Smooth muscle cell of the brain vasculature (primary cell): Measurements from ENCODE around the gene ANXA11.
"Not testable (repeated sequence)": the region's sequence is repeated elsewhere in the genome, so short reads cannot be mapped to it uniquely, and the experiment has no call there.

Source experiments
- DNase-seq: peaks from one replicate; pipeline ENCODE4 v3.0.0-alpha.2; 2012; ENCODE audit warnings: low read depth, low spot score

ANXA11 gene

DNA sequence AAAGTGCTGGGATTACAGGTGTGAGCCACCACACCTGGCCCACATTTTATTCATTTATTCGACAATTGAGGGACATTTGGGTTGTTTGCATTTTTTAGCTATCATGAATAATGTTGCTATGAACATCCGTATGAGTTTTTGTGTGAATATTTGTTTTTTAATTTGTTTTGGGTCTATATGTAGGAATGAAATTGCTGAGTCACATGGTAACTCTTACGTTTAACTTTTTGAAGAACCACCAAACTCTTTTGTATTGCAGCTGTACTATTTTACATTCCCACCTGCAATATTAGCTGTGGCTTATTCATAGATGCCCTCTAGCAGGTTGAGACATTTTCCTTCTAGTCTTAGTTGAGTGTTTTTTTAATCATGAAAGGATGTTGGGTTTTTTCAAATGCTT is 58.4 kb downstream of the ANXA11 start:
- DNase-seq = no peak

DNA sequence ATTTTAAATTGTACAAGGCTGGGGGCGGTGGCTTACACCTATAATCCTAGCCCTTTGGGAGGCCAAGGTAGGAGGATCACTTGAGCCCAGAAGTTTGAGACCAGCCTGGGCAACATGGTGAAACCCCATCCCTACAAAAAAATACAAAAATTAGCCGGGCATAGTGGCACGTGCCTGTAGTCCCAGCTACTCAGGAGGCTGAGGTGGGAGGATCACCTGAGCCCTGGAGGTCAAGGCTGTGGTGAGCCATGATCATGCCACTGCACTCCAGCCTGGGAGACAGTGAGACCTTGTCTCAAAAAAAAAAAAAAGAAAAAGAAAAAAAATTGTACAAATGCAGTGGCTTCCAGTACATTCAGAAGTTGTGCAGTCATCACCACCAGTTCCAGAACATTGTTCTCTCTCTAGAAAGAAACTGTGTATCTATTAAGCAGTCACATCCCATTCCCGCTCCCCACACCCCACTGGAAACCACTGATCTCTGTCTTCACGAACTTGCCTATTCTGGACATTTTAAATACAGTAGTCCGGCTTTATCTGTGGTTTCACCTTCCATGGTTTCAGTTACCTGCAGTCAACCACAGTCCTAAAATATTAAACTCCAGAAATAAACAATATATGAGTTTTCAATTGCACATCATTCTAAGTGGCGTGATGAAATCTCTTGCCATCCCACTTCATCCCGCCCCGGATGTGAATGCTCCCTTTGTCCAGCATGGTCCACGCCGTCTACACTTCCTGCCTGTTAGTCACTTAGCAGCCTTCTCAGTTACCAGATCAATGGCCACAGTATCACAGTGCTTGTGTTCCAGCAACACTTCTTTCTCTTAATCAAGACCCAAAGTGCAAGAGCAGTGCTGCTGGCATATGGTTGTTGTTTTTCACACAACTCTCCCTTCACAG is 59.7 kb downstream of the ANXA11 start:
- not testable (repeated sequence) for DNase-seq

DNA sequence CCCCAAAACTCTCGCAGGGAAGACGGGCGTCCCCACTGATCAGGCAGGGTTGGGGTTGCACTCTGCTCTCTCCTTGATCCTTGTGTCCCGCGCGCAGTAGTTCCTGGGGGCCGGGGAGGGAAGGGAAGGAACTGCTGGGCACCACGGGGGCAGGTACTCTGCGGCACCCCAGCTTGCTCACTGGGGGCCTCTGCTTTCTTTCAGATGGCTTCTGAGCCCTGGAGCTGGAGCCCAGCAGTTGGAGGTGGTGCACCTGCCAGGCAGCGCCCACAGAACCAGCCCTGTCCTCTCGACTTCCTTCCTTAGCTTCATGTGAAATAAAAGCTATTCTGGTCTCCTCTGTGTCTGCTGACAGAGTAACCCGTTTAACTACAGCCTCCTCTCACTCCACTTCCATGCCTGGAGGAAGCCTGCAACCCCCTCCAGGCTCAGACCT is 60.6 kb downstream of the ANXA11 start:
- no peak for DNase-seq

DNA sequence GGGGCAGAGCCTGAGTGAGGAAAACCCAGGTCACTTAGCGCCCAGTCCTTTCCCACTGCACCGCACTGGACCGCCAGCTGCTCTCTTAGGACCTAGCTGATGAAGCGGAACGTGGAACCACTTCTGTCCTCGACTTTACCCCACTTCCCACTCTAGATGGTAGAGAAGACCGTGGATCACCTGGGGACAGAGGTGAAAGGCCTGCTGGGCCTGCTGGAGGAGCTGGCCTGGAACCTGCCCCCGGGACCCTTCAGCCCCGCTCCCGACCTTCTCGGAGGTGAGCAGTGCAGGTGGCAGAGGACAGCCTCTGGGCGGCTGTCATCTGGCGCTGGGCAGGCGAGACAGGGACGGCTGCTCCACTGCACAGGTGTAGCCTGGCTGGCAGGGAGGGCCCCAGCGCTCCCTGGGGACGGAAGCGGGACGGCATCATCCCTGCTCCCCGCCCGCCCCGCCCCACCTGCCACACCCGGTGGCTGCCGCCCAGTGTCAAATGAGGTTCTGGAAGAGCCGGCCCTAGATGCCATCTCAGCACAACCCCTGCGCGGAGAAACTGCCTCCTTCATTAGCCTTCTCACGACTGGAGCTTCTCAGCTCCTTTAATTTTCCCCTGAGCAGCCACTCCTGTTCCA is 61.2 kb downstream of the ANXA11 start:
- no peak for DNase-seq

DNA sequence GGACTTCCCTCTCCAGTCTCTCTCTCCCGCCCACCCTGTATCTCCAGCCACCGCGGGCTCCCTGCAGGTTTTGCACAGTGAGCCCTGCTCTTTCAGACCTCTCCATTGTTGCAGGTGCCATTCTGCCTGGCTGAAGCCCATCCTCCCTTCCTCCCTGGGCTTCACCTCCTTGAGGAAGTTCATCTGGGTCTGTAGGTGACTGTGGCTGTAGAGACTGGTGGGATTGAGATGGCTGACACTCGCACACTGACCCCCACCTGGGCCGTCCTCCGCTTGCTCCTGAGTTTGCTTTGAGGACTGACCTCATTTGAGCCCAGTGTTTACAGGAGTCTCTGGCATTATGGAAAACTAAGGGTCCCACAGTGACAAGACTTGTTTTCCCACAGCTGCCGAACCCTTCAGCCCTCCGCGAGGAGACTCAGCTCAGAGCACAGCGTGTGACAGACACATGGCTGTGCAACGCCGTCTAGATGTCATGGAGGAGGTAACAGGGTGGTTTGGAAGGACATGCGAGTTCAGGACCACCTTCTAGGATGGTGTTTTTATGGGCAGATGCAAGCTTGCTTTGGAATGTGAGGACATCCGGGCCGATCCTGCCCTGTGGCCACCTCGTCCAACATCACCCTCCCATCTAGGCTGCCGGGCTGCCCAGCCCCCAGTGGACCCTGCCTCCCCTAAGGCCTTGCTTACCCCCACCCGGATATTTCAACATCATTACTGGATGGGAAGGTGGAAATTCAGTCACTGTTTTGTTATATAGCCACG is 63.5 kb downstream of the ANXA11 start:
- DNase-seq = no peak

DNA sequence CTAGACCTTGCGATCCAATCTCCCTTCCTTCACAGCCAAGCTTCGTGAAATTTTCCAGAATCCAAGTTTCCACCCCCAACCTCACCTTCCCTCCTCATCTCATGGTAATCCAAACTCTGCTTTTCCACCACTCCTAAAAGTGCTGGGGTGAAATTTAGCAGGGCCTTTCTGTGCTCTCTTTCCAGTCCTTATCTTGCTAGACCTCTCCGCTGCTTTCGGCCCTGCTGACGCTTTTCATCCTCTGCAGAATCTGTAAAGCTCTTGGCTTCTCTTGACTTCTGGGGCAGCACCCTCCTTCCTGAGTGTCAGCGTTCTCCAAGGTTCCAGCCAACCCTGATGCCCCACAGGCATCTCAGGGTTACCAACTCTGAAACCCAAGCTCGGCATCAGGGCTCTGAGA is 65.1 kb downstream of the ANXA11 start:
- DNase-seq = no peak

DNA sequence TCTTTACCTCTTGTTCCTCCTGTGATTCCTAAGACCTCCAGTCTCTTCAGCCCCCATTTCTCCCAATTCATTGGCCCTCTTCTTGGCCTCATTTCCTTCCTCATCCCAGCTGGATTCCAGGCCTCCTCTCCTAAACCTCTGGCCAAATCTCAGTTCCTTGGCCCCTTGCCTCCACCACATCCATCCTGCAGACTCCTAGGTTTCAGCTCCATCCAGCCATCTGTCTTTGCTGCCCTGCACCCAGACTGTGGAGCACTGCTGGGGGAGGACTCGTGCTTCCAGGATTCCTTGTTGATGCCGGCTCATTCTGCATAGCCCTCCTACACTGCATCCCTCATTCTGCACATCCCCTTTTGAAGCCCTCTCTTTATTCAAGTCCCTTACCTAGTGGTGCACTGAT is 66.1 kb downstream of the ANXA11 start:
- no peak for DNase-seq

DNA sequence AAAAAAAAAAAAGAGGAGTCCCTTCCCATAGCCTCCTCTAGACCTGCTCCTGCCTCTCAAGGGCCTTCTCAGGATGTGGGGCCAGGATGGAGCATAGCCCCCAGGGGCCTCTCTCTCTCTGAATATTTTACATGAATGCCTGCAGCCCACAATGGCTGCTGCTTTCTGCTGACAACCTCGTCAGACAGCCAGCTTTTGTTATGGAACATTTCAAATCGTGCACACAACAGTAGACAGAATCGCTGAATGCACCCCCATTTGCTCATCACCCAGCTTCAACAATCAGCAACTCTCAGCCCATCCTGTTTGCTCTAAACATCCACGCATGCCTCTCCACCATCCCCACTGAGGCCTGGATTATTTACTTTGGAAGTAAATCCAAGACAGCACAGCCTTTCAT is 67.4 kb downstream of the ANXA11 start:
- DNase-seq = no peak

DNA sequence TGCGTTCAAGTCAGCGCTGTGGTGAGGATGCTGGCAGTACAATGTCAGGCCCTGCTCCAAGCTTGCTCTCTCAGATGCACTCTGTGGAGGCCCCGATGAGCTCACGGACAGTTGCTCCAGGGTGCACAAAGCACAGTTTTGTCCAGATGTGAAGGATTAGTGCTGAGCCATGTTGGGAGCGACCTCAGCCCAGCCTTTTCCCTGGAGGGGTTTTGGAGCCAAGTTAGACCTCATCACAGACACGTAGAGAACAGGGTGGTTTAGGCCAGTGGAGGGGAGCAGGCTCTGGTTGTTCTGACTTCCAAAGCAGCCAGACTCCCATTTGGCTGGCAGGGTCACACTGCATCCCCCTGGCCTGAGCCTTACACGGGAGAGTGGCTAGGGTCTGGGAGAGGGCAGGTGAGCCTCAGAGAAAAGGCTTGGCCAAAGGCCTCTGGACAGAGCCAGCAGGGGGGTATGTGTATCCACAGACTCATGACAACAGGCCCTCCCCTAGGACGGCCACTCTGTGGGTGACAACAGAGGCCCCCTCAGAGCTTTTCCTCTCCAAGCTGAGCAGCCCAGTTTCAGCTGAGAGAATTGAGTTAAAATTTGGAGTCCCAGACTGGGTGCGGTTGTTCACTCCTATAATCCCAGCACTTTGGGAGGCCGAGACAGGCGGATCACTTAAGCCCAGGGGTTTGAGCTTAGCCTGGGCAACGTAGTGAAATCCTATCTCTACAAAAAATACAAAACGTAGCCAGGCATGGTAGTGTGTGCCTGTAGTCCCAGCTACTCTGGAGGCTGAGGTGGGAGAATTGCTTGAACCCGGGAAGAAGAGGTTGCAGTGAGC is 68.1 kb downstream of the ANXA11 start:
- no peak for DNase-seq

DNA sequence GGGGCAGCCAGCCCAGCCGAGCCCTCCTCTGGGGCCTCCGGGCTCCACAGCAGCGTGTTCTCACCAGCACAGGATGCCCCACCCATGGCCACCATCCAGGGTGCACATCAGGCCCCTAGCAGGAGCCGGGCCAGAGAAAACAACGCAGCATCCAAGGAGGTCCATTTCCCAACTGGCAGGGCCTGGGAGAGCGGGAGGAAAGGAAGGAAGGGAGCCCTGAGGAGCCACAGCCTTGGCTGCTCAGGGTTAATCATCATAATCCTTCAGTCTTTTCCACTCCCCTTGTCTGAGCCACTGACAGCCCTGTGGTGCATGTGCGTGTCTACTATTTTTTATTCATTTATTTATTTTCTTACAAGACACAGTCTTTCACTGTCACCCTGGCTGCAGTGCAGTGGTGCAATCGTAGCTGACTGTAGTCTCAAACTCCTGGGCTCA is 69.2 kb downstream of the ANXA11 start:
- peak; percentile 82 for DNase-seq

DNA sequence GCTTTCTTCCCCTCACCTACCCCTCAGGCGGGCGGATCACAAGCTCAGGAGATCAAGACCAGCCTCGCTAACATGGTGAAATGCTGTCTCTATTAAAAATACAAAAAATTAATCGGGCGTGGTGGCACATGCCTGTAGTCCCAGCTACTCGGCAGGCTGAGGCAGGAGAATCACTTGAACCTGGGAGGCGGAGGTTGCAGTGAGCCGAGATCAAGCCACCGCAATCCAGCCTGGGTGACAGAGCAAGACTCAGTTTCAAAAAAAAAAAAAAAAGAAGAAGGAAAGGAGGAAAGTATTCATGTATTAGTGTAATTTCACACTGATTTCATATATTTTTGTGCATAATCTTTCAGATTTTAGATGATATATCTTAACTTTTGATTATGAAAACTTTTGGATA is 71.7 kb downstream of the ANXA11 start:
- DNase-seq = not testable (repeated sequence)

DNA sequence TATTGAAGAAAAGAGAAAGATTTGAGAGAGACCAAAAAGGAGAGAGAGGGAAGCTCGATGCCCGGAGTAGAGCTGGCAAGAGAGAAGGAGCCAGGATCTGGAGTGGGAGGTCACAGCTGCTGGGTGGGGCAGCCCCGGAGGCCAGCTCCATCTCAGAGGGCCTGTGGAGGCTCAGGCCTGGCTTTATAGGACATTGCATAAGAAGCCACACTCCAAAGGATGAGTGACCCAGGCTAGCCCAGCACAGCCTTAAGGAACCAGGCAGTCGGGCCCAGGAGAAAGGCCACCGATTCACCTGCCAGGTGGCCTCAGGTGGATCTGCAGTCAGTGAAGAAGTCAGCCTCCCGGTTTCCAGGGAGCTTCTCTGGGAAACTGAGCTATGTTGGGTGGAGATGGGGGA is 72.1 kb downstream of the ANXA11 start:
- DNase-seq = no peak

DNA sequence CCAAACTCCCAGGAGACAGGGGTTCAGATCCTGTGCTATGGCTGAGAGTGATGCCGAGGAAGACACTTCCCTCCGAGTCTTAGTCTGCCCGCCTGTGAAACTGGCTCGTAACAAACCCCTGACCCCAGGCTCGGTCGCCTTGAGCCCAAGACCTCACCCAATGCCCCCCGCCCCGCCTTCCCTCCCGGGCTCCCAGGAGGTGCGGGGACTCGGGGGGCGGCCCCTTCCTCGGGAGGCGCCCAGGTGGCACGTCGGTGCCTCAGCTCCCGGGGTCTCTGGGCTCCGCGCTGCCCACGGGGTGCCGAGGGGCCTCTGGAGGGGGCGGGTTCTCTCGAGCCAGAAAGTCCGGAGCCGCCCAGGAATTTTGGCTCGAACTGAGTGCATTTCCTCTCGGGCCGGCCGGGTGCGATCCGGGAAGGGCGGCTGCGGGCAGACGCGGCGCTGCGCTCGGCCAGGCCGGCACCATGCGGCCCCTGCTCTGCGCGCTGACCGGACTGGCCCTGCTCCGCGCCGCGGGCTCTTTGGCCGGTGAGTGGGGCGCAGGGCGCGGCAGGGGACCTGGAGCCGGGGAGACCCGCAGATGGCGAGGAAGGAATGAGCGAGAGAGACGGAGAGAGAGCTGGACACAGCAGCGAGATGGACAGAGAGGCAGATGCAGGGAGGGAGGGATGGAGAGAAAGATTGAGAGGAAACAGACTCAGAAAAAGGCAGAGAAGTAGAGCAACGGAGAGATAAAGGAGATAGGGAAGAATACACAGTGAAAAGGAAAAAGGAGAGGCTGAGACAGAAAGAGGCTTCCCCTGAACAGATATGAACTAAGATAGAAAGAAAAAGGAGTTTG is 72.8 kb downstream of the ANXA11 start, which contains the start of gene PLAC9:
Gene PLAC9 (plus strand): TSS at position 432 of the 841 bp plus-strand sequence. CDS start 33 bp downstream, at position 465.
- DNase-seq = no peak

DNA sequence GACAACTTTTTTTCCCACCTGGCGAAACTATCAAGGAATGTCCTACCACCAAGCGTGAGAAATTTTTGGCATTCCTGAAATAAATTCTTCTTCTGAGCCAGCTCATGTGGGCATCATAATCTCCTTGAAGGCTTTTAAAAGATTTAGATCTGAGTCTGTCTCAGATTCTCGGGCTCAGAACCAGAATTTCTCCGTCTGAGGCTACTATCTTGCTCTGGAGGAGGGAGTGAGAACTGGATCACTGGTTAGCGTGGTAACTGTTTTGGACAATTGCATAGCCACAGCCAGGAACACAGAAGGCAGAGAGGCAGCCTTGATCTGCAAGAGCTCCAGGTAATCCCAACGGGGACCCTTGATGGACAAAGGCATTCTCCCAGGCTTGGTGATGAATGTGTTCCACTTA is 73.8 kb downstream of the ANXA11 start:
- no peak for DNase-seq

DNA sequence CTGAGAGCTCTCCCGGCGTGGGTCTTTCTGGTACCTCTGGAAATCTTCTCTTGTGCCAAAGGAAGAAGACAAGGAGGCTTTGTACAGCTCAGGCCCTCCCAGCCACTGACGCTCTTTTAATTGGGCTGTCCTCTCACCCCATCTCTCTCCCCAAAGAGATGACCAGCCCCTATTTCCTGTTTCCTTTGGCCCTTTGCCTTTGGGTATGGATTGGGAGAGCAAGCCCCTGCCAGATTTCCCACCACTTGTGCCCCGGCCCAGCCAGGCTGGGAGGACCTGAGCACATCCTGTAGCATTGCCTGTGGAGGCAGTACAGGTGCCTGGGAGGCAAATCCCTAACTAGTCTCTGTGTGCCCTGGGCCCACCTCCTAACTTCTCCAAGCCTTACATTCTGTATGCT is 78.5 kb downstream of the ANXA11 start:
- DNase-seq = no peak

DNA sequence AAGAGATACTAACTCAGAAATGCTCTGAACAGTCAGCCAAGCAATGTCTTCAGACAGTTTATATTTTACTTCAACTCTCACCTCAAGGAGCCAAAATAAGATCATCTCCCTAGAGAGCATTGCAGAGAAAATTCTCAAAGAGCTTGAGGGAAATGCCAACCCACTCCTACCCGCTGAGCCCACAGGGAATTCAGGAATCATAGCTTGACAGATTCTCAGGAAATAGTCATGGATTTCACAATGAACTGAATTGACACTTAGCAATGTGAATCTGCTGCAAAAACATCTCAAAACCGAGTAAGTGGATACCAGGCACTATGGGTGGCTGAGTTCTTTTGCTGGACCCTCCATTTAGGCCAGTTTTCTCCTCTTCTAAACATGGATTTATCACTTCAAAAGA is 82.6 kb downstream of the ANXA11 start:
- DNase-seq = no peak

DNA sequence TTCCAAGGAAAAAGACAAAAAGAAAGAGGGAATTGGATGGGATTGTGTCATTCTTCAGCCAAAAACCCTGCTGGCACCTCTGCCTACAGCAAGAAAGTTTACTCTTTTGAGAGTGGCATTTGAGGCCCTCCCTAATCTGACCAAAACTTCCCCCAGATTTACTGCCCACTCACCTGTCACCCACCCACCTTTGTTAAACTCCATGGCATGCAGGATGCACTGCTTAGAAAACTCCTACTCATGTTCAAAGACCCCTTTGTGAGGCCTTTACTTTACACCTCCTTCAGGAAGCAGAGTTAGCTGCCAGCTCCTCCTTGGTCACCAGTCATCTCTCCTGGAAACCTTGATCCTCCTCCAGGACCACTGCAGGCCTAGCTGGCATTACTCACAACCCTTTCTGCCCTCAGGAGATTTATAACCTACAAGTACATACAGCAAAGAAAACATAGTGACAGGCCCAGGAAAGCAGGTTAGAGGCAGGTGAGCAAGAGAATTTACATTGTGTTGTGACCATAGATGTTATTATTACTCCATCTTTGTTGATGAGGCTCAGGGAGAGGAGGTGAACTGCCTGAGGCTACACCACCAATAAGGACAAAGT is 83.1 kb downstream of the ANXA11 start:
- no peak for DNase-seq

DNA sequence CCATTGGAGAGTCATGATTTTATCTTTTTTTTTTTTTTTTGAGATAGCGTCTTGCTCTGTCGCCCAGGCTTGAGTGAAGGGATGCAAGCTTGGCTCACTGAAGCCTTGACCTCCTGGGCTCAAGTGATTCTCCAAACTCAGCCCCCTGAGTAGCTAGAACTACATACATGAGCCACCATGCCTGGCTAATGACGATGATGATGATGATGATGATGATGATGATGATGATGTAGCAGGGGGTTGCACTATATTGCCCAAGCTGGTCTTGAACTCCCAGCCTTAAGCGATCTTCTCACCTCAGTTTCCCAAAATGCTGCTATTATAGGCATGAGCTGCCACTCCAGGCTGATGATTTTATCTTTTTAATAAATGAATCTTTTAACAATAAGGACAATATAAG is 86.7 kb downstream of the ANXA11 start:
- no peak for DNase-seq

DNA sequence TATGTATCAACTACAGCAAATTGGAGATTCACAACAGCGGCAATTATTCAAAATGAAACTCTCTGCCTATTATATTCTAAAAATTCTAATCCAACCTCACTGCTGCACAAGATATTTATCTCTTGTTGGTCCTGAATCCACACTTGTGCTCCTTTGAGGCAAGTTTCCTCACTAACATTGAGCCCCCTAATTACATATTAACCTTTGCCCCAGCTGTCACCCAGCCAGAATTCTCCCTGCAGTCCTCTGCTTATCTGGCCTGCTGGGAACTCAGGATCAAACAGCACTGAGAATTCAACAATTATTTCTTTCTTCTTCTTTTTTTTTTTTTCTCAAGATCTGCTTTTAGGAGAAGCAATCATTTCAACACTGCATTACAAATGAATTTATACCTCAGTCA is 94.4 kb downstream of the ANXA11 start:
- DNase-seq = no peak
